Measurements from ENCODE around the gene ARL16. TPM values are rescaled to one million over a fixed set of nuclear protein-coding genes. Genes with fewer than 3 reads are reported as not detected.

The ARL16 gene
- total RNA-seq, 1 experiment from 2014 or later: 41.7 TPM

GRCh38 chr17:81684442-81684911, 880 bp upstream of the ARL16 start:
- H3K36me3 ChIP-seq (ENCODE audit: low read depth): no peaks in the 10 kb centered on the region
- H3K4me2 ChIP-seq: peak overlapping the region; percentile 98
- peaks cover 55% of the 10 kb centered on the region for H3K79me2 ChIP-seq (ENCODE audit: low read depth)
- DNase-seq: peak in 1 of 2 experiments; percentile 68
- intact Hi-C loops (cut with micrococcal nuclease; ENCODE audit: unreplicated experiment): loop anchor here (1.0 to 5.0 kb wide), 3 partner anchors 19 to 338 kb away; partner anchors contain the start of genes CENPX, LRRC45, MRPL12 and NPLOC4
- peaks cover 5% of the 10 kb centered on the region for H3K4me1 ChIP-seq (replicated peaks; ENCODE audit: insufficient read depth)
- H3K27me3 ChIP-seq (ENCODE audit: insufficient read depth, low read depth): no peaks in the 10 kb centered on the region
- peak overlapping the region; percentile 78 for H3K27ac ChIP-seq
- no peaks in the 10 kb centered on the region for H3K9me3 ChIP-seq (ENCODE audit: insufficient read depth, low read depth)
- no peak for TF ChIP-seq CTCF (conservative IDR thresholded peaks at IDR 0.05)
- no peak for TF ChIP-seq EZH2 (IDR thresholded peaks at IDR 0.05; ENCODE audit: low read depth)
- no peak overlapping the region for H2AFZ ChIP-seq
- ChIA-PET POLR2A (ENCODE audit: unreplicated experiment) (interaction anchor here (0.8 kb wide), 1 partner anchor 25 kb away, joined by 10 read pairs; no protein-coding TSS in a partner anchor), CTCF (no interaction called here)
- no peaks in the 10 kb centered on the region for H3K9me2 ChIP-seq (ENCODE audit: insufficient read depth)
- peak overlapping the region; percentile 93 for H3K4me3 ChIP-seq
- peaks cover 11% of the 10 kb centered on the region; the same call in 1 of the 2 replicates for H3F3A ChIP-seq (ENCODE audit: insufficient read depth, low read depth)
- BruUV-seq (replicated peaks): TSS peak; percentile 75
- peaks cover 13% of the 10 kb centered on the region for H4K20me1 ChIP-seq (ENCODE audit: insufficient read depth)

GRCh38 chr17:81683208-81683583, 401 bp downstream of the ARL16 start:
- no peak for TF ChIP-seq CTCF (conservative IDR thresholded peaks at IDR 0.05)
- Histone ChIP-seq H3K9me2 (ENCODE audit: insufficient read depth) (no peaks in the 10 kb centered on the region), H4K20me1 (ENCODE audit: insufficient read depth) (peaks cover 13% of the 10 kb centered on the region), H3K4me3 (peak overlapping the region; percentile 93), H3K4me1 (replicated peaks; ENCODE audit: insufficient read depth) (peaks cover 5% of the 10 kb centered on the region), H3K9me3 (ENCODE audit: insufficient read depth, low read depth) (no peaks in the 10 kb centered on the region), H3F3A (ENCODE audit: insufficient read depth, low read depth) (peaks cover 11% of the 10 kb centered on the region; the same call in 1 of the 2 replicates), H3K36me3 (ENCODE audit: low read depth) (no peaks in the 10 kb centered on the region), H3K27ac (no peak overlapping the region), H3K27me3 (ENCODE audit: insufficient read depth, low read depth) (no peaks in the 10 kb centered on the region), H3K79me2 (ENCODE audit: low read depth) (peaks cover 55% of the 10 kb centered on the region), H3K4me2 (peak overlapping the region; percentile 84), H2AFZ (peak overlapping the region; percentile 80)
- intact Hi-C loops (cut with micrococcal nuclease; ENCODE audit: unreplicated experiment): loop anchor here (5.0 kb wide), 2 partner anchors 46 to 339 kb away; partner anchors contain the start of genes CENPX, LRRC45, NPLOC4 and TSPAN10
- POLR2A ChIA-PET (ENCODE audit: unreplicated experiment): interaction anchor here (0.5 to 0.9 kb wide), 3 partner anchors 25 to 117 kb away, joined by 3 read pairs; no protein-coding TSS in a partner anchor
- no TSS peak for BruUV-seq (replicated peaks)
- CTCF ChIA-PET: interaction anchor here (0.6 kb wide), 1 partner anchor 85 kb away, joined by 13 read pairs; no protein-coding TSS in a partner anchor
- no peak for DNase-seq

- H3K9me2 ChIP-seq (ENCODE audit: insufficient read depth): no peaks in the 10 kb centered on the region
- ChIA-PET POLR2A (ENCODE audit: unreplicated experiment) (interaction anchor here (0.7 kb wide), 2 partner anchors 16 to 116 kb away, joined by 3 read pairs; no protein-coding TSS in a partner anchor), CTCF (interaction anchor here (0.6 kb wide), 1 partner anchor 85 kb away, joined by 13 read pairs; no protein-coding TSS in a partner anchor)
- no peaks in the 10 kb centered on the region for H3K27me3 ChIP-seq (ENCODE audit: insufficient read depth, low read depth)
- peak overlapping the region; percentile 84 for H3K4me2 ChIP-seq
- H3F3A ChIP-seq (ENCODE audit: insufficient read depth, low read depth): peaks cover 11% of the 10 kb centered on the region; the same call in 1 of the 2 replicates
- H3K4me1 ChIP-seq (replicated peaks; ENCODE audit: insufficient read depth): peaks cover 5% of the 10 kb centered on the region
- H2AFZ ChIP-seq: no peak overlapping the region
- no peaks in the 10 kb centered on the region for H3K9me3 ChIP-seq (ENCODE audit: insufficient read depth, low read depth)
- TF ChIP-seq EZH2 (IDR thresholded peaks at IDR 0.05; ENCODE audit: low read depth) (no peak), CTCF (conservative IDR thresholded peaks at IDR 0.05) (no peak)
- peaks cover 55% of the 10 kb centered on the region for H3K79me2 ChIP-seq (ENCODE audit: low read depth)
- intact Hi-C loops (cut with micrococcal nuclease; ENCODE audit: unreplicated experiment): loop anchor here (5.0 kb wide), 2 partner anchors 45 to 340 kb away; partner anchors contain the start of genes CENPX, LRRC45, NPLOC4 and TSPAN10
- peak overlapping the region; percentile 93 for H3K4me3 ChIP-seq
- no peak overlapping the region for H3K27ac ChIP-seq
- no peak for DNase-seq
- peaks cover 13% of the 10 kb centered on the region for H4K20me1 ChIP-seq (ENCODE audit: insufficient read depth)
- no peaks in the 10 kb centered on the region for H3K36me3 ChIP-seq (ENCODE audit: low read depth)
- BruUV-seq (replicated peaks): no TSS peak
Measured at GRCh38 chr17:81682565-81683207, 911 bp downstream of the ARL16 start.
